ENCODE results near the gene ZFP3. TPM values are rescaled to one million over a fixed set of nuclear protein-coding genes. Genes with fewer than 3 reads are reported as not detected.

The ZFP3 gene
- total and polyA plus RNA-seq, 7 experiments from 2014 or later, result 1.4 to 14.8 (median 3.7) TPM

GRCh38 chr17:5034063-5034462, 44.2 kb upstream of the ZFP3 start:
- Mint-ChIP-seq H3K27ac (no peak overlapping the region), H3K4me3 (peak overlapping the region in 1 of 10 donors; percentile 20), H3K9me3 (no peaks in the 10 kb centered on the region), H3K4me1 (peaks cover 5 to 32% (median 22%) of the 10 kb centered on the region in 7 donors), H3K27me3 (peaks cover 0 to 7% (median 0%) of the 10 kb centered on the region in 5 donors), H3K36me3 (no peaks in the 10 kb centered on the region)
- no peak for DNase-seq
- H3K4me1 ChIP-seq (ENCODE audit: control insufficient read depth in 2 of 2, insufficient read depth in 2 of 2, low read length in 2 of 2), result peaks cover 10 to 17% of the 10 kb centered on the region in 2 donors
- POLR2A ChIA-PET, result interaction anchor here (1.1 to 4.3 kb wide), 2 partner anchors 15 to 28 kb away, joined by 5 to 18 read pairs; no protein-coding TSS in a partner anchor
- no peaks in the 10 kb centered on the region for H3K9me3 ChIP-seq (ENCODE audit: control insufficient read depth in 2 of 3, low read length in 3 of 3)
- H3K27me3 ChIP-seq (ENCODE audit: control insufficient read depth in 2 of 2, insufficient read depth in 2 of 2, low read length in 2 of 2), result no peaks in the 10 kb centered on the region
- ATAC-seq, result no peak
- intact Hi-C loops (cut with micrococcal nuclease), result loop anchor here in 1 of 2 donors (5.0 kb wide), 1 partner anchor 47 kb away; the partner anchor contains the start of gene CAMTA2
- no peak overlapping the region for H3K4me3 ChIP-seq (ENCODE audit: low read length)
- CTCF ChIA-PET, result interaction anchor here (0.7 to 8.9 kb wide), 3 partner anchors 11 to 618 kb away, joined by 3 to 118 read pairs (median 4); no protein-coding TSS in a partner anchor
- no peak overlapping the region for H3K27ac ChIP-seq (ENCODE audit: low read depth, low read length)
- H3K36me3 ChIP-seq (ENCODE audit: control insufficient read depth in 2 of 3, insufficient read depth in 3 of 3, low read length in 3 of 3), result no peaks in the 10 kb centered on the region

DNA sequence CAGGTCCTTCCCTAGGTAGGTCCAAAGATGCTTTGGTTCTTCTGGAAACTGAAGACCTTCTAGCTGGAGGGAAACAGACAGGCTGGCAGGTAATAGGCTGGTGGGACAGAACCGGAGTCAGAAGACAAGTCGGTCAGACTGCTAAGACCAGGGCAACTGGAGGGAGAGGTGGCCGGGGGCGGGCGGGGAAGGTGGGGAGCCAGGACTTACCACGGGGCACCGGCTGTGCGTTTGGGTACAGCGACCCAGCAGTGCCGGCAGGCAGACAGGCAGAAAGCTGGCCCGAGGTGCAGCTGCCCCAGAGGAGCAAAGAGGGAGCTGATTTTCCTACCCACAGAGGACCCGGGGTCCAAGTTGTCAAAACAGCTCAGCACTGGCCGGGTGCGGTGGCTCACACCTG, 43.6 kb upstream of the ZFP3 start:
- H3K9me3 Mint-ChIP-seq, result peaks cover 0 to 1% (median 0%) of the 10 kb centered on the region in 11 donors
- no peak overlapping the region for H3K4me3 ChIP-seq (ENCODE audit: low read length)
- intact Hi-C loops (cut with micrococcal nuclease), result loop anchor here in 1 of 2 donors (5.0 kb wide), 1 partner anchor 47 kb away; the partner anchor contains the start of gene CAMTA2
- ChIA-PET CTCF (interaction anchor here (0.7 to 8.9 kb wide), 5 partner anchors 10 to 619 kb away, joined by 3 to 118 read pairs (median 3); no protein-coding TSS in a partner anchor), POLR2A (interaction anchor here (1.1 to 4.3 kb wide), 2 partner anchors 15 to 27 kb away, joined by 5 to 18 read pairs; no protein-coding TSS in a partner anchor)
- DNase-seq, result no peak
- peaks cover 5 to 34% (median 22%) of the 10 kb centered on the region in 7 donors for H3K4me1 Mint-ChIP-seq
- H3K36me3 ChIP-seq (ENCODE audit: control insufficient read depth in 2 of 3, insufficient read depth in 3 of 3, low read length in 3 of 3), result no peaks in the 10 kb centered on the region
- no peak for ATAC-seq
- no peaks in the 10 kb centered on the region for H3K27me3 ChIP-seq (ENCODE audit: control insufficient read depth in 2 of 2, insufficient read depth in 2 of 2, low read length in 2 of 2)
- H3K27ac Mint-ChIP-seq, result peak overlapping the region in 2 of 9 donors; percentile 41 to 55
- no peaks in the 10 kb centered on the region for H3K9me3 ChIP-seq (ENCODE audit: control insufficient read depth in 2 of 3, low read length in 3 of 3)
- peak overlapping the region in 1 of 10 donors; percentile 20 for H3K4me3 Mint-ChIP-seq
- H3K4me1 ChIP-seq (ENCODE audit: control insufficient read depth in 2 of 2, insufficient read depth in 2 of 2, low read length in 2 of 2), result peaks cover 10 to 17% of the 10 kb centered on the region in 2 donors
- H3K27me3 Mint-ChIP-seq, result peaks cover 0 to 7% (median 0%) of the 10 kb centered on the region in 5 donors
- no peak overlapping the region for H3K27ac ChIP-seq (ENCODE audit: low read depth, low read length)
- peaks cover 0 to 2% (median 0%) of the 10 kb centered on the region in 5 donors for H3K36me3 Mint-ChIP-seq

DNA sequence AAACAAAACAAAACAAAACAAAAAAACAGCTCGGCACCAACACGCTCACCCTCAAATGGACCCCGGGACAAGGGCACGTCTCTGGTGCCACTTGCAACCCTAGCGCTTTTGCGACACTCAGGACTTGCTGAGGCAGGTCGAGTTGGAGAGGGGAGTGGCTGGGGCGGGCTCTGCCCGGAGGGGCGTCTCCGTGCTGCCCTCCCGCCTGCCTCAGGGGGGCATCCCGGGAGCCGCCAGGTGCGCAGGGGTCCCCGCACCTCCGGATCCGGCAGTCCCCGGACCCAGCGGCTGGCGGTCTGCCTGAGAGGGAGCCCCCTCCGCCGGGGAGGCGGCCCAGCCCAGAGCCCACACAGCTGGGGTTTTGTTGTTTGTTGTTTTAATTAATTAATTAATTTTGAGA, 43.0 kb upstream of the ZFP3 start, which contains the start of gene SLC52A1:
TSS of gene SLC52A1 (minus strand) at position 112 of the 400 bp plus-strand sequence. CDS start 820 bp downstream, outside the sequence.
- Histone ChIP-seq H3K36me3 (ENCODE audit: control insufficient read depth in 2 of 3, insufficient read depth in 3 of 3, low read length in 3 of 3) (no peaks in the 10 kb centered on the region), H3K4me1 (ENCODE audit: control insufficient read depth in 2 of 2, insufficient read depth in 2 of 2, low read length in 2 of 2) (peaks cover 10 to 16% of the 10 kb centered on the region in 2 donors), H3K9me3 (ENCODE audit: control insufficient read depth in 2 of 3, low read length in 3 of 3) (no peaks in the 10 kb centered on the region), H3K27me3 (ENCODE audit: control insufficient read depth in 2 of 2, insufficient read depth in 2 of 2, low read length in 2 of 2) (no peaks in the 10 kb centered on the region), H3K27ac (ENCODE audit: low read depth, low read length) (no peak within 1 kb of the TSS), H3K4me3 (ENCODE audit: low read length) (no peak within 1 kb of the TSS)
- ATAC-seq (no peak), DNase-seq (no peak)
- Mint-ChIP-seq H3K4me1 (peaks cover 5 to 35% (median 22%) of the 10 kb centered on the region in 7 donors), H3K27ac (peak within 1 kb of the TSS in 2 of 9 donors; percentile 41 to 55), H3K4me3 (peak within 1 kb of the TSS in 2 of 10 donors; percentile 11 to 20), H3K36me3 (peaks cover 0 to 5% (median 0%) of the 10 kb centered on the region in 5 donors), H3K27me3 (peaks cover 0 to 7% (median 0%) of the 10 kb centered on the region in 5 donors), H3K9me3 (peaks cover 0 to 4% (median 0%) of the 10 kb centered on the region in 11 donors)
- CTCF ChIA-PET, result interaction anchor here (0.6 to 8.9 kb wide), 4 partner anchors 9 to 54 kb away, joined by 3 to 118 read pairs (median 6); no protein-coding TSS in a partner anchor
- POLR2A ChIA-PET, result interaction anchor here (1.1 kb wide), 1 partner anchor 27 kb away, joined by 5 read pairs; no protein-coding TSS in a partner anchor
- intact Hi-C loops (cut with micrococcal nuclease), result no loop called here

- H3K4me3 Mint-ChIP-seq, result peak overlapping the region; percentile 83 to 93 (median 89)
- peaks cover 0 to 30% (median 0%) of the 10 kb centered on the region in 5 donors for H3K36me3 Mint-ChIP-seq
- Histone ChIP-seq H3K27me3 (ENCODE audit: control insufficient read depth in 2 of 2, insufficient read depth in 2 of 2, low read length in 2 of 2) (no peaks in the 10 kb centered on the region), H3K4me1 (ENCODE audit: control insufficient read depth in 2 of 2, insufficient read depth in 2 of 2, low read length in 2 of 2) (peaks cover 18 to 33% of the 10 kb centered on the region in 2 donors), H3K27ac (ENCODE audit: low read depth, low read length) (peak overlapping the region; percentile 66), H3K9me3 (ENCODE audit: control insufficient read depth in 2 of 3, low read length in 3 of 3) (no peaks in the 10 kb centered on the region), H3K4me3 (ENCODE audit: low read length) (peak overlapping the region; percentile 57), H3K36me3 (ENCODE audit: control insufficient read depth in 2 of 3, insufficient read depth in 3 of 3, low read length in 3 of 3) (no peaks in the 10 kb centered on the region)
- H3K27ac Mint-ChIP-seq, result peak overlapping the region; percentile 89 to 99 (median 95)
- peak in 5 of 9 donors; percentile 20 to 41 (median 37) for DNase-seq
- H3K27me3 Mint-ChIP-seq, result peaks cover 0 to 3% (median 0%) of the 10 kb centered on the region in 5 donors
- CTCF ChIA-PET, result interaction anchor here (0.8 to 1.2 kb wide), 2 partner anchors 21 to 62 kb away, joined by 3 read pairs; no protein-coding TSS in a partner anchor
- POLR2A ChIA-PET, result interaction anchor here (0.8 to 1.8 kb wide), 6 partner anchors 10 to 377 kb away, joined by 3 to 5 read pairs (median 4); partner anchors contain the start of genes NUP88, RNF167, RPAIN and SLC25A11
- peaks cover 0 to 4% (median 0%) of the 10 kb centered on the region in 11 donors for H3K9me3 Mint-ChIP-seq
- ATAC-seq, result peak; percentile 46
- H3K4me1 Mint-ChIP-seq, result peaks cover 19 to 60% (median 48%) of the 10 kb centered on the region in 7 donors
- intact Hi-C loops (cut with micrococcal nuclease), result no loop called here
Measured at GRCh38 chr17:5042157-5043022, 35.9 kb upstream of the ZFP3 start.

DNA sequence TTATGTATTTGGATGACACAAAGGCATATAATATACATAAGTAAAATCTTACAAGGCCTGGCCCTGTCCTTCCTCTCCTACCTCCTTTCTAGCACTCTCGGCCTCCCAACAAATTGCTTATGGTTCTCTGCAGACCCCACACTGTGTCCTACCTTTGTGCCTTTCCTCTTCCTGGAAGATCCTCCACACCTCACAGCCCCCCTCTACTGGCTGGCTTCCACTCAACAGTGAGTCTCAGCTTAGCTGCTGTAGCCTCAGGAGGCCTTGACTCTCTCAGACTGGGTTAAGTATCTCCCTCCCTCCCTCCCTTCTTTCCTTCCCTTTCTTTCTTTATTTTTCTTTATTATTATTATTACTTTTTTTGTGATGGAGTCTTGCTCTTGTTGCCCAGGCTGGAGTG, 34.7 kb upstream of the ZFP3 start:
- ATAC-seq (no peak), DNase-seq (no peak)
- H3K9me3 ChIP-seq (ENCODE audit: control insufficient read depth in 2 of 3, low read length in 3 of 3), result no peaks in the 10 kb centered on the region
- peak overlapping the region; percentile 40 to 99 (median 89) for H3K27ac Mint-ChIP-seq
- no peak overlapping the region for H3K27ac ChIP-seq (ENCODE audit: low read depth, low read length)
- peaks cover 19 to 69% (median 59%) of the 10 kb centered on the region in 7 donors for H3K4me1 Mint-ChIP-seq
- H3K36me3 Mint-ChIP-seq, result peaks cover 0 to 34% (median 0%) of the 10 kb centered on the region in 5 donors
- H3K27me3 ChIP-seq (ENCODE audit: control insufficient read depth in 2 of 2, insufficient read depth in 2 of 2, low read length in 2 of 2), result no peaks in the 10 kb centered on the region
- peaks cover 0 to 6% (median 0%) of the 10 kb centered on the region in 11 donors for H3K9me3 Mint-ChIP-seq
- POLR2A ChIA-PET, result interaction anchor here (1.5 kb wide), 1 partner anchor 12 kb away, joined by 11 read pairs; no protein-coding TSS in a partner anchor
- intact Hi-C loops (cut with micrococcal nuclease), result no loop called here
- peaks cover 29 to 45% of the 10 kb centered on the region in 2 donors for H3K4me1 ChIP-seq (ENCODE audit: control insufficient read depth in 2 of 2, insufficient read depth in 2 of 2, low read length in 2 of 2)
- H3K36me3 ChIP-seq (ENCODE audit: control insufficient read depth in 2 of 3, insufficient read depth in 3 of 3, low read length in 3 of 3), result no peaks in the 10 kb centered on the region
- CTCF ChIA-PET, result interaction anchor here (4.5 kb wide), 1 partner anchor 13 kb away, joined by 21 read pairs; no protein-coding TSS in a partner anchor
- no peaks in the 10 kb centered on the region for H3K27me3 Mint-ChIP-seq
- H3K4me3 ChIP-seq (ENCODE audit: low read length), result no peak overlapping the region
- H3K4me3 Mint-ChIP-seq, result peak overlapping the region; percentile 49 to 93 (median 87)

DNA sequence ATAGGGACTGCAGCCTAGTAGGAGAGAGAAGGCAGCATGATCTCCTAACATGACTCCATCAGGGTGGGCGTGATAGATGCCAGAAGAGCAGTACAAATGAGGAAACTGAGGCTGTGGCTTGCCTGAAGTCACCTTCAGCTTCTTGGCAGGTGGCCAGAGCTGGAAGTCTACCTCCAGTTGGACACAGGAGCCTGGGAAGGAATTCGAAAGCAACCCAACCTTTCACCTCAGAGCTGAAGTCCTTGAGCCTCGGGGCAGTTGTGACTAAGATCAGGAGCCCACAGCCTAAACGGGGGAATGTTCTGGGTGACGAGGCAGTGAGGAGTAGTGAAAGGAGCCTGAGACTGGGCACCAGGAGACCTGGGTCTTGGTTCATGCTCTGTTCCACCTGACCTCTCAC, 33.6 kb upstream of the ZFP3 start:
- H3K4me1 ChIP-seq (ENCODE audit: control insufficient read depth in 2 of 2, insufficient read depth in 2 of 2, low read length in 2 of 2), result peaks cover 37 to 56% of the 10 kb centered on the region in 2 donors

More for the DNA sequence above, 33.6 kb upstream of the ZFP3 start:
- no peaks in the 10 kb centered on the region for H3K9me3 ChIP-seq (ENCODE audit: control insufficient read depth in 2 of 3, low read length in 3 of 3)
- ChIA-PET CTCF (interaction anchor here (1.2 to 6.0 kb wide), 3 partner anchors 10 to 16 kb away, joined by 4 to 49 read pairs (median 21); partner anchors contain the start of gene SLC52A1), POLR2A (interaction anchor here (1.5 kb wide), 1 partner anchor 13 kb away, joined by 11 read pairs; no protein-coding TSS in a partner anchor)
- H3K4me1 Mint-ChIP-seq, result peaks cover 22 to 77% (median 66%) of the 10 kb centered on the region in 7 donors
- H3K36me3 ChIP-seq (ENCODE audit: control insufficient read depth in 2 of 3, insufficient read depth in 3 of 3, low read length in 3 of 3), result no peaks in the 10 kb centered on the region
- DNase-seq (no peak), ATAC-seq (no peak)
- H3K9me3 Mint-ChIP-seq, result peaks cover 0 to 5% (median 0%) of the 10 kb centered on the region in 11 donors
- H3K4me3 Mint-ChIP-seq, result peak overlapping the region in 6 of 10 donors; percentile 3 to 79 (median 60)
- H3K27me3 Mint-ChIP-seq, result no peaks in the 10 kb centered on the region
- H3K27ac ChIP-seq (ENCODE audit: low read depth, low read length), result no peak overlapping the region
- H3K27me3 ChIP-seq (ENCODE audit: control insufficient read depth in 2 of 2, insufficient read depth in 2 of 2, low read length in 2 of 2), result no peaks in the 10 kb centered on the region
- peaks cover 0 to 35% (median 0%) of the 10 kb centered on the region in 5 donors for H3K36me3 Mint-ChIP-seq
- intact Hi-C loops (cut with micrococcal nuclease), result no loop called here
- H3K27ac Mint-ChIP-seq, result peak overlapping the region in 7 of 9 donors; percentile 19 to 99 (median 76)
- H3K4me3 ChIP-seq (ENCODE audit: low read length), result no peak overlapping the region
